ENCODE measurements around the gene AGAP1. TPM values are rescaled to one million over a fixed set of nuclear protein-coding genes. Genes with fewer than 3 reads are reported as not detected.

Gene AGAP1
- total RNA-seq, 1 donor = 18.5 TPM

DNA sequence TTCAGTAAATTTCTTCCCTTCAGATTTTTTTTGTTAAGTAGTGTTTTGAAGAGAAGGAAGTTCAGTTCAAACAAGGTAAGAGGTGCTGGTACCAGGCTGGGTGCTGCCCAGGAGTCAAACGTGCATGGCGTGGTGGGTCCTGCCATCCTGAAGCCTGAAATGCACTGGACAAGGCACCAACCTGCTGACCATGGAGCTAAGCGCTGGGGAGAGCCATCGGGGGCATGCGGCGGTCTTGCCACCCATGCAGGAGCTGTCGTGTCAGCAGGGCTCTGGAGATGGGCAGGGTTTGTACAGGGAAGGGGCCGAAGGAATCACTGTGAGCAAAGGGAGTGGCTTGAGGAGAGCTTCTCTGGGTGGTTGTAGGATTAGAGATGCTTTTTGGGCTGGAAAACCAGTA, 547.8 kb downstream of the AGAP1 start:
- no peaks in the 10 kb centered on the region for H4K20me1 ChIP-seq (ENCODE audit: insufficient read depth, low read length)
- no peak overlapping the region for H3K4me2 ChIP-seq (ENCODE audit: insufficient read depth, low read length)
- H3K79me2 ChIP-seq (ENCODE audit: insufficient read depth, low read length) = no peaks in the 10 kb centered on the region
- H3K27me3 ChIP-seq (ENCODE audit: insufficient read depth, low read length) = no peaks in the 10 kb centered on the region
- DNase-seq (ENCODE audit: insufficient read length, low spot score, missing footprints) = no peak
- no peak overlapping the region for H3K4me3 ChIP-seq (ENCODE audit: insufficient read depth, low read length)
- H3K9me3 ChIP-seq (ENCODE audit: low read depth, low read length) = no peaks in the 10 kb centered on the region
- no peaks in the 10 kb centered on the region for H3K36me3 ChIP-seq (ENCODE audit: insufficient read depth, low read length)
- H3K27ac ChIP-seq (ENCODE audit: low read depth, low read length) = no peak overlapping the region
- no peaks in the 10 kb centered on the region for H3K4me1 ChIP-seq (ENCODE audit: insufficient read depth, low read length)
- no peak overlapping the region for H2AFZ ChIP-seq (ENCODE audit: low read length)
- TF ChIP-seq, protein P1, sequence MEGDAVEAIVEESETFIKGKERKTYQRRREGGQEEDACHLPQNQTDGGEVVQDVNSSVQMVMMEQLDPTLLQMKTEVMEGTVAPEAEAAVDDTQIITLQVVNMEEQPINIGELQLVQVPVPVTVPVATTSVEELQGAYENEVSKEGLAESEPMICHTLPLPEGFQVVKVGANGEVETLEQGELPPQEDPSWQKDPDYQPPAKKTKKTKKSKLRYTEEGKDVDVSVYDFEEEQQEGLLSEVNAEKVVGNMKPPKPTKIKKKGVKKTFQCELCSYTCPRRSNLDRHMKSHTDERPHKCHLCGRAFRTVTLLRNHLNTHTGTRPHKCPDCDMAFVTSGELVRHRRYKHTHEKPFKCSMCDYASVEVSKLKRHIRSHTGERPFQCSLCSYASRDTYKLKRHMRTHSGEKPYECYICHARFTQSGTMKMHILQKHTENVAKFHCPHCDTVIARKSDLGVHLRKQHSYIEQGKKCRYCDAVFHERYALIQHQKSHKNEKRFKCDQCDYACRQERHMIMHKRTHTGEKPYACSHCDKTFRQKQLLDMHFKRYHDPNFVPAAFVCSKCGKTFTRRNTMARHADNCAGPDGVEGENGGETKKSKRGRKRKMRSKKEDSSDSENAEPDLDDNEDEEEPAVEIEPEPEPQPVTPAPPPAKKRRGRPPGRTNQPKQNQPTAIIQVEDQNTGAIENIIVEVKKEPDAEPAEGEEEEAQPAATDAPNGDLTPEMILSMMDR (IDR thresholded peaks at IDR 0.05; ENCODE audit: extremely low read depth, low read depth, low read length) = no peak

DNA sequence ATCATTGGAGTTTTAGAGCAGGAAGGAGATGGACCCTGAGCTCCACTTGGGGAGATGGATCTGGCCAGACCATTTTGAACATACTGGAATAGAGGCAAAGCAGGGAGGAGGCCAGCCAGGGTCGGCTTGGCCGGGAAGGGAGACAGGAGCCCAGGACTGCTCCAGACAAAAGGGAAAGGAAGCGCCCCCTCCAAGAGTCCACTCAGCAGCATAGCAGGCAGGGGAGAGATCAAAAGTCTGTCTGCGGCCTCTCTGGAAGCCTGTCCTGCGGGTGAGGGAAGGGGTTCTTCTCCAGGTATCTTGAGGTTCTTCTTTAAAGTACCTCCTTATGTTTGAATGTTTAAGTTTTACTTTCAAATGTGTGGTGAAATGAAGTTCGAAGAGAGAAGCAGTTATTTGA, 548.2 kb downstream of the AGAP1 start:
- Histone ChIP-seq H3K36me3 (ENCODE audit: insufficient read depth, low read length) (no peaks in the 10 kb centered on the region), H2AFZ (ENCODE audit: low read length) (no peak overlapping the region), H3K79me2 (ENCODE audit: insufficient read depth, low read length) (no peaks in the 10 kb centered on the region), H3K4me3 (ENCODE audit: insufficient read depth, low read length) (no peak overlapping the region), H3K27me3 (ENCODE audit: insufficient read depth, low read length) (no peaks in the 10 kb centered on the region), H3K9me3 (ENCODE audit: low read depth, low read length) (no peaks in the 10 kb centered on the region), H3K4me1 (ENCODE audit: insufficient read depth, low read length) (no peaks in the 10 kb centered on the region), H3K27ac (ENCODE audit: low read depth, low read length) (no peak overlapping the region), H3K4me2 (ENCODE audit: insufficient read depth, low read length) (no peak overlapping the region), H4K20me1 (ENCODE audit: insufficient read depth, low read length) (no peaks in the 10 kb centered on the region)
- TF ChIP-seq, protein P1 (IDR thresholded peaks at IDR 0.05; ENCODE audit: extremely low read depth, low read depth, low read length) = no peak
- no peak for DNase-seq (ENCODE audit: insufficient read length, low spot score, missing footprints)

DNA sequence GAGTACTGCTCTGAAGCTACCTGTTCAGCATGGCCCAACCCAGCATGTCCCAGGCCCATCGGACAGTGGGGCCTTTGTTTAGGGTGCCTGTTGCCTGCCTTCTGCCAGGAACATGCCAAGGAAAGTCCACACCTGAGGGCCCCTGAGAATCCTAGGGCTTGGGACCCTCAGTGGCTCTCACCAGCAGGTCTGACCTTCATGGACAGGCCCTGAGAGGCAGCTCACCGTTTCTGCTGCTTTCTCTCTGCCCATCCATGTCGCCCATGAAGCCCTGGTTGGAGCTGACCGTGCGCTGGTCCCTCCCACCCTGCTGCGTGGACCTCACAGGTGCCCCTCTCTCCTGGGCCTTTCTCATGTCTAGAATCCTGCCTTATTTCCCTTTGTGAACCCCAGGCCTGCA, 550.3 kb downstream of the AGAP1 start:
- Histone ChIP-seq H3K36me3 (ENCODE audit: insufficient read depth, low read length) (peaks cover 6% of the 10 kb centered on the region), H3K79me2 (ENCODE audit: insufficient read depth, low read length) (no peaks in the 10 kb centered on the region), H3K27ac (ENCODE audit: low read depth, low read length) (no peak overlapping the region), H2AFZ (ENCODE audit: low read length) (no peak overlapping the region), H4K20me1 (ENCODE audit: insufficient read depth, low read length) (no peaks in the 10 kb centered on the region), H3K27me3 (ENCODE audit: insufficient read depth, low read length) (no peaks in the 10 kb centered on the region), H3K9me3 (ENCODE audit: low read depth, low read length) (no peaks in the 10 kb centered on the region), H3K4me2 (ENCODE audit: insufficient read depth, low read length) (no peak overlapping the region), H3K4me1 (ENCODE audit: insufficient read depth, low read length) (no peaks in the 10 kb centered on the region), H3K4me3 (ENCODE audit: insufficient read depth, low read length) (no peak overlapping the region)
- no peak for DNase-seq (ENCODE audit: insufficient read length, low spot score, missing footprints)
- TF ChIP-seq, protein P1 (IDR thresholded peaks at IDR 0.05; ENCODE audit: extremely low read depth, low read depth, low read length) = no peak

DNA sequence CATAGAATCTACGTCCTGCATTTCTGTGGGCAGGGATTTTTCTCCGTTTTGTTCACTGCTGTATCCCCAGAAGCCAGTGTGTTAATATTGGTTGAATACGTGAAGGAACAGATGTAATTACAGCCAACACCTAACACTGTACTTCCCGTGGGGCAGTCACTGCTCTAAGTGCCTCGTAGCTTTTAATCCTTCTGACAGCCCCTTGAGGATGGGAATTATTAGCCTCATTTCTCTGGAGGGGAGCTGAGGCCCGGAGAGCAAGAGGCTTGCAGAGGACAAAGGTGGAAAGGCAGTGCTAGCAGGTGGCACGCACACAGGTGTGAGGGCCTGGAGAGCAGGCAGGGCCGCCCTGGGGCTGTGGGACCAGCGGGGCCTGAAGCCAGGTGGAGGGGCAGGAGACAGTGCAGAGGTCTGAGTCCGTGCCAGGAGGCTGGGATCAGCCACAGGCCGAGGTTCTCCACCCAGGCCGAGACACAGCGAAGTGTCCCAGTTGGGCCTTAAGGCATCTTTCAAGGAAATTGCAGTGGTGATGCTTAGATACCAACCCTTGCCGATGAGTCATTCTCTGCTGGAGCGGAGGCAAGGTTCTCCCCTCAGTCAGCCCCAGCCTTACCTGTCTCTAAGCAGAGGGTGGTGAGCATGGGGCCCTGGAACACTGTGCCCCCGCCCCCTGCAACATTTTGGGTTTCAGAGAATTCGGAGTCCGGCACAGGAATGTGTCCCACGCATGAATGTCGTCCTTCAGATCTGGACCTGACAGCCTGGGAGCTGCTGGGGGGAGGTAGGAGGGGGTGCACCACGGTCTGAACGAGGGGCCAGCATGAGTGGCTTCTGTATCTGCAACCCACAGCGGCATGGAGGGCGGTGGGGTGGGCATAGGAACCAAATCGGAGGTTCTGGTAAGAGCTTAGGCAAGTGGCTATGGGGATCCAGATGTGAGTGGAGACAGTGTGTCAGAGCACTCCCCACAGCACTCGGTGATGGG, 551.7 kb downstream of the AGAP1 start:
- DNase-seq (ENCODE audit: insufficient read length, low spot score, missing footprints) = no peak
- H3K4me3 ChIP-seq (ENCODE audit: insufficient read depth, low read length) = no peak overlapping the region
- no peak overlapping the region for H3K4me2 ChIP-seq (ENCODE audit: insufficient read depth, low read length)
- no peaks in the 10 kb centered on the region for H3K79me2 ChIP-seq (ENCODE audit: insufficient read depth, low read length)
- TF ChIP-seq, protein P1 (IDR thresholded peaks at IDR 0.05; ENCODE audit: extremely low read depth, low read depth, low read length) = no peak
- H3K4me1 ChIP-seq (ENCODE audit: insufficient read depth, low read length) = no peaks in the 10 kb centered on the region
- H4K20me1 ChIP-seq (ENCODE audit: insufficient read depth, low read length) = no peaks in the 10 kb centered on the region
- H3K27me3 ChIP-seq (ENCODE audit: insufficient read depth, low read length) = no peaks in the 10 kb centered on the region
- H3K27ac ChIP-seq (ENCODE audit: low read depth, low read length) = no peak overlapping the region
- peaks cover 7% of the 10 kb centered on the region for H3K36me3 ChIP-seq (ENCODE audit: insufficient read depth, low read length)
- H2AFZ ChIP-seq (ENCODE audit: low read length) = no peak overlapping the region
- no peaks in the 10 kb centered on the region for H3K9me3 ChIP-seq (ENCODE audit: low read depth, low read length)
